Ecto neural progenitor cell (in vitro differentiated cells): ENCODE results near the gene SLCO2B1.
"Not testable (repeated sequence)": the region's sequence is repeated elsewhere in the genome, so short reads cannot be mapped to it uniquely, and the experiment has no call there.

Experiments
- DNase-seq: peaks from one replicate; pipeline ENCODE4 v3.0.0-alpha.2; 2018; ENCODE audit warnings: low spot score

Gene SLCO2B1, protein sequence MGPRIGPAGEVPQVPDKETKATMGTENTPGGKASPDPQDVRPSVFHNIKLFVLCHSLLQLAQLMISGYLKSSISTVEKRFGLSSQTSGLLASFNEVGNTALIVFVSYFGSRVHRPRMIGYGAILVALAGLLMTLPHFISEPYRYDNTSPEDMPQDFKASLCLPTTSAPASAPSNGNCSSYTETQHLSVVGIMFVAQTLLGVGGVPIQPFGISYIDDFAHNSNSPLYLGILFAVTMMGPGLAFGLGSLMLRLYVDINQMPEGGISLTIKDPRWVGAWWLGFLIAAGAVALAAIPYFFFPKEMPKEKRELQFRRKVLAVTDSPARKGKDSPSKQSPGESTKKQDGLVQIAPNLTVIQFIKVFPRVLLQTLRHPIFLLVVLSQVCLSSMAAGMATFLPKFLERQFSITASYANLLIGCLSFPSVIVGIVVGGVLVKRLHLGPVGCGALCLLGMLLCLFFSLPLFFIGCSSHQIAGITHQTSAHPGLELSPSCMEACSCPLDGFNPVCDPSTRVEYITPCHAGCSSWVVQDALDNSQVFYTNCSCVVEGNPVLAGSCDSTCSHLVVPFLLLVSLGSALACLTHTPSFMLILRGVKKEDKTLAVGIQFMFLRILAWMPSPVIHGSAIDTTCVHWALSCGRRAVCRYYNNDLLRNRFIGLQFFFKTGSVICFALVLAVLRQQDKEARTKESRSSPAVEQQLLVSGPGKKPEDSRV

DNA sequence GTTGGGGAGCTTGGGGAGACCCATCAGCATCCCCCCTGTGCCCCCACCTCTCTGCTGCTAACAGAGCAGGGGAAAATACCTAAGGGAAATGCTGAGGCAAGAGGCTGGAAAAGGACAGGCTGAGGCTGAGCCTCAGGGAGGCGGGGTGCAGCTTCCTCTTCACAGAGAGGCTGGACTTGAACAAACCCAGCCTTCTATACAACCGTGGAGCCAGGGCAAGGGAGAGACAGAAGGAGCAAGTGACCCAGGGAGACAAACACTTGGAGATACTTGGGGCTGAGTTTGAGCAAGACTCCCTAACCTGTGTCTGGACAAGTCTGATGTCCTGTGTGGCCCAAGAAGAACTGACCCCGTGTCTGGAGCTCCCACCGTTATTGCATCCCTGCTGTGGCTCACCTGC lies at the start of gene SLCO2B1:
Gene SLCO2B1 (plus strand): TSS at position 229 of the 400 bp plus-strand sequence. CDS start 275 bp downstream, outside the sequence.
- DNase-seq = no peak

GRCh38 chr11:75101424-75102128 lies 49.3 kb upstream of the SLCO2B1 start:
- no peak for DNase-seq

- DNase-seq = no peak
These were observed 47.4 kb upstream of the SLCO2B1 start for GRCh38 chr11:75103380-75104026.

- DNase-seq = peak; percentile 61
These were observed 45.4 kb upstream of the SLCO2B1 start for GRCh38 chr11:75105462-75105925.

- DNase-seq = not testable (repeated sequence)
These were observed 44.8 kb upstream of the SLCO2B1 start for GRCh38 chr11:75105967-75106681.

GRCh38 chr11:75107187-75107586 lies 43.7 kb upstream of the SLCO2B1 start:
- DNase-seq = no peak

DNA sequence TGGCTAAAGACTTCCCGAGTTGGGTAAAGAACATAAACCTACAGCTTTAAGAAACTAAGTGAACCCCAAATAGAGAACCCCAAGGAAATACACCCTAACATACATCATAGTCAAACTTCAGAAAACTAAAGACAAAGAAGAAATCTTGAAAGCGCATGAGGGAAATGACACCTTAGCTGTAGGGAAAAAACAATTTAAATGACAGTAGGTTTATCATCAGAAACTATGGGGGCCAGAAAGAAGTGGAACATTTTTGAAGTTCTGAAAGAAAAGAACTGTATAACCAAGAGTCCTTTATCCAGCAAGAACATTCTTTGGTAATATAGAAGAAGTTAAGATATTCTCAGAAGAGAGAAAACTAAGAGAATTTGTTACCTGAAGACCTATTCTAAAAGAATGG lies 38.7 kb upstream of the SLCO2B1 start:
- no peak for DNase-seq

- DNase-seq = no peak
These were observed 37.9 kb upstream of the SLCO2B1 start for GRCh38 chr11:75113030-75113429.

DNA sequence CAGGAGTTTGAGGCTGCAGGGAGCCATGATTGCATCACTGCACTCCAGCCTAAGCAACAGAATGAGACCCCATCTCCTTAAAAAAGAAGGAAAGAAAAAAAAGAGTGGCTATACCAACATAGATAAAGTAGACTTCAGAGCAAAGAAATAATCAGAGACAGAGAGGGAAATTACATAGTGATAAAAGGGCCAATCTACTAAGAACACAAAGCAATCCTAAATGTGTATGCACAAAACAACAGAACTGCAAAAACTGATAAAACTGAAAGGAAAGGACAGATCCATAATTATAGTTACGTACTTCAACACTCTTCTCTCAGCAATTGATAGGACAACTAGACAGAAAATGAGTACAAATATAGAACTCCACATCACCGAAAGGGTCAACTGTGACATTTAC lies 36.4 kb upstream of the SLCO2B1 start:
- DNase-seq = no peak

DNA sequence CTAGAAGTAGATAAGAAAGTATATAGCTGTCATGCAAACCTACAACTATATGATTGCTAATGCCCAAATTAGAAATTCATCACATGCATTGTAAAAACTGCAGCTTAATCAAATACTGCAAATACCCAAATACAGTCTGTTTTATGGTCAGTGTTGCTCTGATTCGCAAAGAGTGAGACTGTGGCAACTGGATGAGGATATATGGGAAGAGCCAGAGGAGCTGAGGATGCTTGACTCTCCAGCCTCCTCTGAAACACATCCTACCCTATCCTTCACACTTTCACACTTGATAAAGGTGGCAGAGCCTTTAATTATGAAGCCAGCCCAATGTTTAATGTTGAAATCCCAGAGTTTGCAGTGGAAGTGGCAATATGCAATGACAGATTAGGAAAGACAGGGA lies 32.3 kb upstream of the SLCO2B1 start:
- DNase-seq = no peak

GRCh38 chr11:75126564-75126963 lies 24.3 kb upstream of the SLCO2B1 start:
- DNase-seq = no peak

GRCh38 chr11:75132080-75132479 lies 18.8 kb upstream of the SLCO2B1 start:
- DNase-seq = no peak

DNA sequence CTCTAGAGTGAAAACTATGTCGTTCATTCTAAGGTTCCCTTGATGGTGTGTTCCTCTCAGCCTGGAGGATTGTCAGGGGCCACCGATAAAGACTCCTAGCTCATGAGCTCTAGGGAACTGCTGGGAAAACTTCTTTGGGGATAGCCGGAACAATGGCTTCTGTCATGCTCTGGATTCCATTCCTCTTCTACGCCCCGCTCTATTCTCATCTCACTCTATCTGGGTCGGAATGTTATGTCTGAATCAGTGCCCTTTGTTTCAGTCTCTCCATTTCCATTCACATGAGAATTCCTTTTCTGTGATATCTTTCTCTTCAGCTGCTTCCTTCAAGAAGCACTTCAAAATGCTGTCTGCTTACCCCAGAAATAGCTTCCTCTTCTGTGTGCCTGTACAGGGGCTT lies 16.9 kb upstream of the SLCO2B1 start:
- no peak for DNase-seq

- DNase-seq = no peak
These were observed 15.8 kb upstream of the SLCO2B1 start for GRCh38 chr11:75135021-75135650.

GRCh38 chr11:75135651-75136050 lies 15.3 kb upstream of the SLCO2B1 start:
- DNase-seq = no peak

- DNase-seq = peak; percentile 83
These were observed 10.4 kb upstream of the SLCO2B1 start for GRCh38 chr11:75140269-75141138.

DNA sequence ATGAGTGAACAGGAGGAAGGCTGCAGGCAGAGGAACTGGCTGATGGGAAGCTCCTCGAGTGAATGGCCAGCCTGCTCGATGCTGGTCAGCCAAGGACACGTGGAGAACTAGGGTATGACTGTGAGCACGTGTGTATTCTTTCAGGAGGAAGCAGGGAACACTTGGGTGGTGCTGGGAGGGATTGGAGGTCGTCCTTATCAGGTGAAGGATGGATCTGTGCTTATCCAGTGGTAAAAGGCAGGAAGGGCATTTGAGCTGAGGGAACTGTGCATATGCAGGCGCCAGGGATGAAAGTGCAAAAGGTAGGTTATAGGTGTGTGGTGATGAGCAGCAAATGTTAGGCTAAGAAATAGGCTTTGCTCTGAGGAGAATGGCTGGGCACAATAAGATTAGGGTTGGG lies 9.7 kb upstream of the SLCO2B1 start:
- no peak for DNase-seq

- no peak for DNase-seq
These were observed 8.0 kb upstream of the SLCO2B1 start for GRCh38 chr11:75142714-75143419.

DNA sequence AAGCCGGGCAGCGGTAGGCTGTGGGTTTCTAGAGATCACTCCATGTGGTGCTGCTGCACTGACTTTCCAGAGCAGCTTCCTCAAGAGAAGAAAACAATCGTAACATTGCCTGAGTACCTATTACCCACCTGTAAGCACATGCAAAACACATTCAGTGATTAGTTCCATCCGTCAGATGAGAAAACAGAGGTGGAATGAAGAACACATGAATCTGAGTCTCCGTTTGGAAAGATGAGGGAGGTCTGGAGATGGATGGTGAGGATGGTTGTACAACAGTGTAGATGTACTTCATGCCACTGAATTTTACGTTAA lies 7.5 kb upstream of the SLCO2B1 start:
- no peak for DNase-seq

GRCh38 chr11:75144716-75145014 lies 6.2 kb upstream of the SLCO2B1 start:
- no peak for DNase-seq
